ENCODE results near the gene DTD1.
A peak's percentile ranks its signal among the peaks of the same experiment; 100 is the strongest.

- peak; percentile 47 to 74 (median 65) for TF ChIP-seq CTCF (IDR thresholded peaks at IDR 0.05)
- TF ChIP-seq POLR2A (IDR thresholded peaks at IDR 0.05), result peak; percentile 29 to 36 (median 34)
Measured at GRCh38 chr20:18587665-18588573, at the start of gene DTD1.
